Measurements from ENCODE around the gene CDH23.

Gene CDH23

GRCh38 chr10:71720288-71720687, 323.6 kb downstream of the CDH23 start:
- TF ChIP-seq CTCF (conservative IDR thresholded peaks at IDR 0.05; ENCODE audit: low read length), result no peak
- no peak for TF ChIP-seq EZH2phosphoT487 (IDR thresholded peaks at IDR 0.05; ENCODE audit: borderline replicate concordance)
- H3K4me2 ChIP-seq (ENCODE audit: low read depth, low read length, poor library complexity, severe bottlenecking), result no peak overlapping the region
- no peak overlapping the region for H3K9ac ChIP-seq (ENCODE audit: low read depth, low read length, poor library complexity, severe bottlenecking)
- H3K4me3 ChIP-seq (ENCODE audit: low read length, poor library complexity, severe bottlenecking), result no peak overlapping the region
- no peaks in the 10 kb centered on the region for H3F3A ChIP-seq (ENCODE audit: low read depth)
- no peaks in the 10 kb centered on the region for H3K9me3 ChIP-seq (ENCODE audit: insufficient read depth, low read depth, low read length)
- H3K79me2 ChIP-seq (ENCODE audit: insufficient read depth, low read length), result no peaks in the 10 kb centered on the region
- no peaks in the 10 kb centered on the region for H3K9me2 ChIP-seq (replicated peaks; ENCODE audit: low read depth, low read length)
- H3K4me1 ChIP-seq (ENCODE audit: insufficient read depth, low read length, poor library complexity, severe bottlenecking), result peaks cover 5% of the 10 kb centered on the region
- H3K27me3 ChIP-seq (ENCODE audit: insufficient read depth, low read length, poor library complexity, severe bottlenecking), result no peaks in the 10 kb centered on the region
- H3K36me3 ChIP-seq (ENCODE audit: insufficient read depth, low read length), result no peaks in the 10 kb centered on the region
- no peaks in the 10 kb centered on the region for H4K20me1 ChIP-seq (ENCODE audit: insufficient read depth, low read length, poor library complexity, severe bottlenecking)
- H2AFZ ChIP-seq (ENCODE audit: low read length), result no peak overlapping the region

DNA sequence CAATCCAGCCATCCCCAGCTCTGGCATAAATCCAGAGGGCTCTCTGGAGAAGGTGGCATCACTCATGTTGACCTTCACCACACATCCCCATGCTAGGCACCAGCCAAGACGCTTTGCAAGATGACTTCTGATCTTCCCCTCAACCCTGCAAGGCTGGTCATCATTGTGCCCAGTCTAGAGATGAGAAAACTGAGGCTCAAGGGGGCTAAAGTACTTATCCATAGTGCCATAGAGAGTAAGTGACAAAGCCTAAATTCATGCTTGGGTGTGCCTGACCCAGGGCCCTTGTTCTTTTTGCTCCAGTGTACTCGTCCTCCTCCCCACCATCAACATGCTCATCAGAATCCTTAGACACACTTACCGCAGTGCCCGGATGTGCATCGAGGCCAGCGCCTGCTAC, 324.6 kb downstream of the CDH23 start:
- TF ChIP-seq CTCF (conservative IDR thresholded peaks at IDR 0.05; ENCODE audit: low read length) (no peak), EZH2phosphoT487 (IDR thresholded peaks at IDR 0.05; ENCODE audit: borderline replicate concordance) (no peak)
- Histone ChIP-seq H4K20me1 (ENCODE audit: insufficient read depth, low read length, poor library complexity, severe bottlenecking) (no peaks in the 10 kb centered on the region), H3K9ac (ENCODE audit: low read depth, low read length, poor library complexity, severe bottlenecking) (no peak overlapping the region), H3K9me2 (replicated peaks; ENCODE audit: low read depth, low read length) (no peaks in the 10 kb centered on the region), H3K4me3 (ENCODE audit: low read length, poor library complexity, severe bottlenecking) (no peak overlapping the region), H3K4me1 (ENCODE audit: insufficient read depth, low read length, poor library complexity, severe bottlenecking) (peaks cover 14% of the 10 kb centered on the region), H2AFZ (ENCODE audit: low read length) (no peak overlapping the region), H3F3A (ENCODE audit: low read depth) (no peaks in the 10 kb centered on the region), H3K9me3 (ENCODE audit: insufficient read depth, low read depth, low read length) (no peaks in the 10 kb centered on the region), H3K27me3 (ENCODE audit: insufficient read depth, low read length, poor library complexity, severe bottlenecking) (no peaks in the 10 kb centered on the region), H3K4me2 (ENCODE audit: low read depth, low read length, poor library complexity, severe bottlenecking) (no peak overlapping the region), H3K36me3 (ENCODE audit: insufficient read depth, low read length) (no peaks in the 10 kb centered on the region), H3K79me2 (ENCODE audit: insufficient read depth, low read length) (no peaks in the 10 kb centered on the region)

DNA sequence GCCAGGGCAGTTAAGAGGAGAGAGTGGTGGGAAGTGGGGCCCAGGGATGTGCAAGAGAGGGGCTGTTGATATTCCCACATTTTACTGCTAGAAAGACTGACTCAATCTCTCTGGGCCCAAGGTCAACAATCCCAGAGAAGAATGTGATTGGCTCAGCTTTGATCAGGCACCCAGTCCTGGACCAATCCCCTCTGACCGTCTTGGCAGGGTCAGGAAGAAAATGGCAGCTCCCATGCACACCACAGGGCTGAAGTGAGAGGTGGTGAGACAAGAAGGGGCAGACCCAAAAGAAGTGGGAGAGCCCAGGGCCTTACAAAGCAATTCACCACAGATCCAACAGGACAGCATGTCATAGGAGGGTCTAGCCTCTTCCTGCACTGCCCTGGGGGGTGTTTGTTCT, 326.1 kb downstream of the CDH23 start:
- H3K79me2 ChIP-seq (ENCODE audit: insufficient read depth, low read length), result no peaks in the 10 kb centered on the region
- no peak overlapping the region for H3K4me2 ChIP-seq (ENCODE audit: low read depth, low read length, poor library complexity, severe bottlenecking)
- no peaks in the 10 kb centered on the region for H4K20me1 ChIP-seq (ENCODE audit: insufficient read depth, low read length, poor library complexity, severe bottlenecking)
- no peak overlapping the region for H2AFZ ChIP-seq (ENCODE audit: low read length)
- H3K4me3 ChIP-seq (ENCODE audit: low read length, poor library complexity, severe bottlenecking), result no peak overlapping the region
- H3K9me3 ChIP-seq (ENCODE audit: insufficient read depth, low read depth, low read length), result no peaks in the 10 kb centered on the region
- no peaks in the 10 kb centered on the region for H3K9me2 ChIP-seq (replicated peaks; ENCODE audit: low read depth, low read length)
- H3K27me3 ChIP-seq (ENCODE audit: insufficient read depth, low read length, poor library complexity, severe bottlenecking), result no peaks in the 10 kb centered on the region
- H3F3A ChIP-seq (ENCODE audit: low read depth), result no peaks in the 10 kb centered on the region
- H3K36me3 ChIP-seq (ENCODE audit: insufficient read depth, low read length), result no peaks in the 10 kb centered on the region
- H3K9ac ChIP-seq (ENCODE audit: low read depth, low read length, poor library complexity, severe bottlenecking), result no peak overlapping the region
- TF ChIP-seq CTCF (conservative IDR thresholded peaks at IDR 0.05; ENCODE audit: low read length) (no peak), EZH2phosphoT487 (IDR thresholded peaks at IDR 0.05; ENCODE audit: borderline replicate concordance) (no peak)
- H3K4me1 ChIP-seq (ENCODE audit: insufficient read depth, low read length, poor library complexity, severe bottlenecking), result peaks cover 24% of the 10 kb centered on the region

Data from Loucy (cell line).